Measurements from ENCODE around the gene MCOLN2. TPM values are rescaled to one million over a fixed set of nuclear protein-coding genes. Genes with fewer than 3 reads are reported as not detected.
A peak's percentile ranks its signal among the peaks of the same experiment; 100 is the strongest.

Gene MCOLN2
- total and polyA plus RNA-seq, 2 of the 8 experiments (the other 6 are each of a cell fraction or from before 2014, with no cell fraction given): 1.7 to 6.1 TPM

DNA sequence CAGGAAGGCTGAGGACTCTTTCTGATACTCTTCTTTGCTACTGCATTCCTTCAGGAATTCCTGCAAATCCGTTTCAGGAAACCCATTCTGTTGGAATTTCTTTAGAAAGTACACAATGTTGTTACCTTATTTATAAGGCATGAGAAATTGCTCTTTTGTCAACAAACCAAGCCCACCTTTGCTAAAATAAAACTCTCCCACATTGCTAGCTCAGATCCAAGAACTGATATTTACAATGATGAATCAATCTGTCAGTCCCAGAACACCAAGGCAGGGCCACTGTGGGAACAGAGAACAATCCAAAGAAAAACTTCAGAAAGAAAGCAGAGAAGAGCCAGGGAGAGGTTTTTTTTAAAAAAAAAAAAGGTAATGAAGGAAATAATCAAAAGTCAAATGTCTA, 67.3 kb downstream of the MCOLN2 start:
- FAIRE-seq (no peak), DNase-seq (ENCODE audit: low read depth in 1 of 2, low spot score in 2 of 2) (no peak)
- Histone ChIP-seq H3K56ac (replicated peaks; ENCODE audit: insufficient read length, low read depth, low read length) (no peak overlapping the region), H2BK120ac (replicated peaks; ENCODE audit: low read depth, low read length) (no peak overlapping the region), H3K79me2 (ENCODE audit: control insufficient read depth in 1 of 2, insufficient read depth in 2 of 2, low read length in 2 of 2) (no peaks in the 10 kb centered on the region), H3K14ac (ENCODE audit: insufficient read length) (no peak overlapping the region), H3K4ac (replicated peaks; ENCODE audit: insufficient read length, low read depth, low read length) (no peak overlapping the region), H2AK5ac (ENCODE audit: low read depth, low read length) (no peak overlapping the region), H3K27me3 (replicated peaks in 1 of 4; ENCODE audit: control insufficient read depth in 3 of 4, extremely low read depth in 1 of 4, insufficient read depth in 3 of 4, low read length in 3 of 4) (no peaks in the 10 kb centered on the region), H4K5ac (ENCODE audit: insufficient read length, low read depth, low read length) (no peak overlapping the region), H3K18ac (ENCODE audit: extremely low read depth, low read length) (no peak overlapping the region), H4K8ac (ENCODE audit: extremely low read depth, insufficient read depth, low read length) (no peak overlapping the region), H3K23me2 (ENCODE audit: low read depth, low read length) (no peaks in the 10 kb centered on the region), H2AFZ (ENCODE audit: low read length) (no peak overlapping the region), H3K27ac (ENCODE audit: low read depth, low read length) (no peak overlapping the region), H4K91ac (replicated peaks; ENCODE audit: insufficient read length, low read length) (no peak overlapping the region), H3K4me3 (ENCODE audit: extremely low read depth in 1 of 4, insufficient read depth in 2 of 4, low read depth in 3 of 4, low read length in 4 of 4) (no peak overlapping the region), H3K23ac (ENCODE audit: insufficient read length) (no peak overlapping the region), H3K9ac (replicated peaks in 1 of 4; ENCODE audit: extremely low read depth in 1 of 4, low read depth in 3 of 4, low read length in 3 of 4) (no peak overlapping the region), H3K4me1 (replicated peaks in 1 of 4; ENCODE audit: control insufficient read depth in 3 of 4, insufficient read depth in 4 of 4, low read length in 3 of 4) (peaks cover 0 to 3% (median 0%) of the 10 kb centered on the region in 4 experiments; a peak in 1 of 7 replicates), H2BK5ac (ENCODE audit: low read depth, low read length) (no peak overlapping the region), H2BK15ac (ENCODE audit: low read length) (no peak overlapping the region), H3K4me2 (ENCODE audit: insufficient read depth in 1 of 2, low read depth in 2 of 2, low read length in 2 of 2) (no peak overlapping the region), H2BK12ac (ENCODE audit: low read depth, low read length) (no peak overlapping the region), H4K20me1 (replicated peaks in 1 of 2; ENCODE audit: control insufficient read depth in 1 of 2, insufficient read depth in 2 of 2, low read length in 2 of 2) (no peaks in the 10 kb centered on the region), H3K9me3 (ENCODE audit: insufficient read depth in 2 of 2, low read depth in 1 of 2, low read length in 1 of 2) (no peaks in the 10 kb centered on the region), H3K79me1 (ENCODE audit: low read depth, low read length) (no peaks in the 10 kb centered on the region), H3K36me3 (ENCODE audit: control insufficient read depth in 2 of 4, insufficient read depth in 4 of 4, low read length in 3 of 4) (no peaks in the 10 kb centered on the region; a peak in 1 of 8 replicates), H2BK20ac (ENCODE audit: low read length) (no peak overlapping the region)
- 41% methylated on average over 1 of the region's 1 CpG; no CpG with 5 or more reads in 1 of the 2 experiments for WGBS, 2 experiments (ENCODE audit: extremely low coverage in 1 of 2, insufficient coverage in 1 of 2, insufficient read length in 1 of 2, insufficient replicate concordance in 2 of 2, low coverage in 1 of 2, low lambda C conversion rate in 2 of 2, missing lambda C conversion rate in 1 of 2)
- CTCF ChIA-PET (ENCODE audit: partially characterized antibody): interaction anchor here (1.1 to 5.3 kb wide), 4 partner anchors 8 to 158 kb away, joined by 3 to 33 read pairs (median 4); no protein-coding TSS in a partner anchor
- POLR2A ChIA-PET (ENCODE audit: partially characterized antibody): no interaction called here
- TF ChIP-seq SIRT6 (IDR thresholded peaks at IDR 0.05; ENCODE audit: low read length): no peak
- TF ChIP-seq TEAD4 (IDR thresholded peaks at IDR 0.05; ENCODE audit: low read depth, low read length): 0 out of 2 replicates have a peak, but pooled peaks have one; percentile 27

All from H1 (cell line).